SK-N-SH (cell line): ENCODE measurements around the gene CDK6. TPM values are rescaled to one million over a fixed set of nuclear protein-coding genes. Genes with fewer than 3 reads are reported as not detected.

Experiments
- CTCF ChIA-PET: fragments of 300-600, 350-600 bp; formaldehyde crosslinking; extraction: SDS; loops from one replicate; lab custom pipeline; 2021; lab: Yijun Ruan, JAX
- POLR2A ChIA-PET: fragments of 350-600 bp; sonication (Branson Sonifier 250); formaldehyde crosslinking; extraction: SDS; loops from one replicate; lab custom pipeline; 2020; ENCODE audit warnings: antibody characterized with exemption, inconsistent platforms; lab: Yijun Ruan, JAX
- DNase-seq: peaks from one replicate; pipeline ENCODE4 v3.0.0; 2012
- H2AFZ ChIP-seq: fragments of 200-600 bp; sonication (generic); 2 replicates; pipeline ENCODE4 v1.8.1; 2016; ENCODE audit warnings: antibody characterized with exemption, mild to moderate bottlenecking, low read depth
- H3F3A ChIP-seq: fragments of 200-600 bp; sonication (generic); replicated peaks from 2 replicates; pipeline ENCODE3; 2016; ENCODE audit warnings: antibody characterized with exemption, mild to moderate bottlenecking; ENCODE audit not compliant: insufficient read depth
- H3K27ac ChIP-seq, 2 experiments: fragments of 200-500 bp in 1 of 2; fragments of 200-600 bp in 1 of 2; sonication (Bioruptor generic) in 1 of 2; sonication (generic), shearing (Covaris generic) in 1 of 2; 2 replicates each; pipeline versions ENCODE4 v1.5.1 to v1.6.1; 2014 to 2016; ENCODE audit warnings: low read depth in 2 of 2, inconsistent platforms in 1 of 2, low read length in 1 of 2, mild to moderate bottlenecking in 1 of 2, mixed read lengths in 1 of 2
- H3K27me3 ChIP-seq: fragments of 200-600 bp; sonication (generic), shearing (Covaris generic); 2 replicates; pipeline ENCODE4 v1.6.1; 2016; ENCODE audit warnings: mixed run types; ENCODE audit not compliant: insufficient read depth
- H3K36me3 ChIP-seq, 2 experiments: fragments of 200-500 bp in 1 of 2; fragments of 200-600 bp in 1 of 2; sonication (Bioruptor generic) in 1 of 2; sonication (generic) in 1 of 2; replicated peaks in 1 of 2; 2 replicates each; pipeline versions ENCODE3 to v1.5.1; 2014 to 2016; ENCODE audit warnings: low read length in 1 of 2, mild to moderate bottlenecking in 1 of 2; ENCODE audit not compliant: insufficient read depth in 2 of 2, control insufficient read depth in 1 of 2
- H3K4me1 ChIP-seq, 2 experiments: fragments of 200-500 bp in 1 of 2; fragments of 200-600 bp in 1 of 2; sonication (Bioruptor generic) in 1 of 2; sonication (generic), shearing (Covaris generic) in 1 of 2; 2 replicates each; pipeline versions ENCODE4 v1.5.1 to v1.6.1; 2014 to 2016; ENCODE audit warnings: low read depth in 1 of 2, low read length in 1 of 2, mixed run types in 1 of 2; ENCODE audit not compliant: insufficient read depth in 2 of 2, control insufficient read depth in 1 of 2
- H3K4me2 ChIP-seq: fragments of 200-600 bp; sonication (generic), shearing (Covaris generic); 2 replicates; pipeline ENCODE4 v1.6.1; 2017; ENCODE audit warnings: mixed run types
- H3K4me3 ChIP-seq, 2 experiments: fragments of 200-500 bp in 1 of 2; fragments of 200-600 bp in 1 of 2; sonication (Bioruptor generic) in 1 of 2; sonication (generic), shearing (Covaris generic) in 1 of 2; 2 replicates each; pipeline versions ENCODE4 v1.5.1 to v1.8.1; 2014 to 2016; ENCODE audit warnings: low read depth in 2 of 2, inconsistent platforms in 1 of 2, low read length in 1 of 2, mild to moderate bottlenecking in 1 of 2, mixed read lengths in 1 of 2, moderate library complexity in 1 of 2
- H3K79me2 ChIP-seq: fragments of 200-600 bp; sonication (generic); 2 replicates; pipeline ENCODE4 v1.8.1; 2017; ENCODE audit warnings: mild to moderate bottlenecking; ENCODE audit not compliant: insufficient read depth
- H3K9ac ChIP-seq: fragments of 200-600 bp; sonication (generic); 2 replicates; pipeline ENCODE4 v1.6.1; 2017; ENCODE audit warnings: mixed run types
- H3K9me2 ChIP-seq: fragments of 200-600 bp; sonication (generic); 2 replicates; pipeline ENCODE4 v1.6.1; 2017; ENCODE audit warnings: mixed run types
- H3K9me3 ChIP-seq: fragments of 200-600 bp; sonication (generic); 2 replicates; pipeline ENCODE4 v1.6.1; 2017; ENCODE audit warnings: mixed run types, mild to moderate bottlenecking, moderate library complexity
- H4K20me1 ChIP-seq: fragments of 200-600 bp; sonication (generic); 2 replicates; pipeline ENCODE4 v1.6.1; 2017; ENCODE audit warnings: mild to moderate bottlenecking, mixed run types; ENCODE audit not compliant: insufficient read depth
- CHD2 ChIP-seq: fragments of 150-350 bp; IDR thresholded peaks from 2 replicates; pipeline ENCODE4 v1.6.1; 2018; ENCODE audit warnings: low read length; ENCODE audit not compliant: partially characterized antibody
- CTCF ChIP-seq: fragments of 200-600 bp; sonication (generic); IDR thresholded peaks from 2 replicates; pipeline ENCODE4 v1.6.1; 2017; ENCODE audit warnings: antibody characterized with exemption, mild to moderate bottlenecking, moderate library complexity
- EP300 ChIP-seq, 2 experiments: IDR thresholded peaks; 2 replicates each; pipeline versions ENCODE4 v1.4.0 to v1.6.1; 2012; ENCODE audit warnings: borderline replicate concordance in 1 of 2, low read depth in 1 of 2, low read length in 1 of 2
- FOXJ3 ChIP-seq: sonication (generic); formaldehyde crosslinking; IDR thresholded peaks from 2 replicates; pipeline ENCODE4 v1.5.1; 2020; ENCODE audit warnings: mild to moderate bottlenecking, missing genetic modification reagents
- FOXM1 ChIP-seq: IDR thresholded peaks from 2 replicates; pipeline ENCODE4 v1.4.0; 2012; ENCODE audit warnings: low read depth, mild to moderate bottlenecking
- GABPA ChIP-seq: IDR thresholded peaks from 2 replicates; pipeline ENCODE4 v1.4.0; 2012; ENCODE audit warnings: low read depth, mild to moderate bottlenecking
- IRF3 ChIP-seq: fragments of 150-350 bp; IDR thresholded peaks from 2 replicates; pipeline ENCODE4 v1.6.1; 2016; ENCODE audit warnings: mild to moderate bottlenecking, low read depth, low read length
- JUND ChIP-seq: IDR thresholded peaks from 2 replicates; pipeline ENCODE4 v1.4.0; 2012
- MXI1 ChIP-seq: IDR thresholded peaks from 2 replicates; pipeline ENCODE4 v1.6.1; 2012; ENCODE audit warnings: mild to moderate bottlenecking, low read depth, low read length, improper control_type of control experiment
- NRF1 ChIP-seq: IDR thresholded peaks from 2 replicates; pipeline ENCODE4 v1.6.1; 2012; ENCODE audit warnings: low read depth, mild to moderate bottlenecking, low read length
- PBX3 ChIP-seq: IDR thresholded peaks from 2 replicates; pipeline ENCODE4; 2012
- POLR2AphosphoS5 ChIP-seq: IDR thresholded peaks from 2 replicates; pipeline ENCODE4 v1.6.1; 2012; ENCODE audit warnings: low read depth, low read length
- RAD21 ChIP-seq: IDR thresholded peaks from 2 replicates; pipeline ENCODE4 v1.6.1; 2012; ENCODE audit warnings: mild to moderate bottlenecking, low read length
- RFX5 ChIP-seq: IDR thresholded peaks from 2 replicates; pipeline ENCODE4 v1.6.1; 2012; ENCODE audit warnings: mild to moderate bottlenecking, improper control_type of control experiment, low read length
- RXRA ChIP-seq: IDR thresholded peaks from 2 replicates; pipeline ENCODE4 v1.4.0; 2012; ENCODE audit warnings: low read depth, mild to moderate bottlenecking, borderline replicate concordance
- SIN3A ChIP-seq: IDR thresholded peaks from 2 replicates; pipeline ENCODE4 v1.6.1; 2012; ENCODE audit warnings: low read depth, mild to moderate bottlenecking, low read length, moderate library complexity, borderline replicate concordance
- SMC3 ChIP-seq: IDR thresholded peaks from 2 replicates; pipeline ENCODE4 v1.6.1; 2012; ENCODE audit warnings: low read depth, low read length, improper control_type of control experiment
- TAF1 ChIP-seq: IDR thresholded peaks from 2 replicates; pipeline ENCODE4 v1.6.1; 2012; ENCODE audit warnings: low read depth, mild to moderate bottlenecking, low read length, moderate library complexity, borderline replicate concordance
- TCF12 ChIP-seq: IDR thresholded peaks from 2 replicates; pipeline ENCODE4 v1.4.0; 2012
- USF1 ChIP-seq: IDR thresholded peaks from 2 replicates; pipeline ENCODE4 v1.4.0; 2012; ENCODE audit warnings: low read depth, borderline replicate concordance
- USF2 ChIP-seq: fragments of 150-350 bp; IDR thresholded peaks from 2 replicates; pipeline ENCODE4 v1.6.1; 2017; ENCODE audit warnings: antibody characterized with exemption, low read length, low read depth, borderline replicate concordance
- YY1 ChIP-seq: IDR thresholded peaks from 2 replicates; pipeline ENCODE4 v1.4.0; 2012; ENCODE audit warnings: low read depth, mild to moderate bottlenecking
- WGBS: methylation state at CpG from one replicate; pipeline ENCODE4 v1.1.6; 2017; ENCODE audit warnings: low lambda C conversion rate; 5-methylcytosine and 5-hydroxymethylcytosine counted together
- polyA plus RNA-seq, 3 experiments: library from polyadenylated mRNA; depleted of rRNA; stranded (reverse); fragments of >200 nt; gene quantifications; 2 replicates each; pipeline ENCODE4 v1.2.3, GENCODE V29; 2012
- TF ChIP-seq, protein P1 (sequence below): IDR thresholded peaks from 2 replicates; pipeline ENCODE4 v1.4.0; 2012; ENCODE audit warnings: low read depth, borderline replicate concordance

CDK6 gene
- polyA plus RNA-seq, 1 of the 3 experiments (the other 2 are of a cell fraction) = 30.3 TPM

- no peak for DNase-seq
- Histone ChIP-seq H4K20me1 (no peaks in the 10 kb centered on the region), H3K79me2 (no peaks in the 10 kb centered on the region), H3K27me3 (no peaks in the 10 kb centered on the region), H3K4me3 (no peak overlapping the region), H3K9me3 (no peaks in the 10 kb centered on the region), H3F3A (no peaks in the 10 kb centered on the region), H3K4me1 (peaks cover 0 to 5% of the 10 kb centered on the region in 2 experiments; a peak in 2 of 4 replicates), H2AFZ (no peak overlapping the region), H3K4me2 (no peak overlapping the region), H3K27ac (peak overlapping the region; percentile 14 to 45; a peak in 3 of 4 replicates), H3K9me2 (no peaks in the 10 kb centered on the region), H3K9ac (no peak overlapping the region), H3K36me3 (no peaks in the 10 kb centered on the region)
- ChIA-PET CTCF (interaction anchor here (0.6 to 3.6 kb wide), 5 partner anchors 38 to 964 kb away, joined by 3 to 14 read pairs (median 6); partner anchors contain the start of gene CDK6), POLR2A (no interaction called here)
- 18% methylated on average over 2 of the region's 2 CpGs for WGBS
- TF ChIP-seq JUND (peak; percentile 14; the same call in 1 of the 2 replicates), USF2 (no peak), FOXJ3 (CRISPR knock-in tag) (no peak), NRF1 (no peak), GABPA (no peak), EP300 (IDR thresholded peaks at IDR 0.05; ENCODE audit: borderline replicate concordance in 1 of 2, low read depth in 1 of 2, low read length in 1 of 2) (0 out of 4 replicates have a peak, but pooled peaks of 1 of the 2 experiments have one; percentile 9), YY1 (no peak), SMC3 (no peak), TAF1 (no peak), RAD21 (no peak), CHD2 (no peak), IRF3 (no peak), PBX3 (peak; percentile 46), MXI1 (no peak), RXRA (no peak), CTCF (no peak), POLR2AphosphoS5 (no peak), USF1 (no peak), TCF12 (peak; percentile 56; the same call in 1 of the 2 replicates), FOXM1 (no peak), SIN3A (no peak), RFX5 (no peak)
- TF ChIP-seq, protein P1, sequence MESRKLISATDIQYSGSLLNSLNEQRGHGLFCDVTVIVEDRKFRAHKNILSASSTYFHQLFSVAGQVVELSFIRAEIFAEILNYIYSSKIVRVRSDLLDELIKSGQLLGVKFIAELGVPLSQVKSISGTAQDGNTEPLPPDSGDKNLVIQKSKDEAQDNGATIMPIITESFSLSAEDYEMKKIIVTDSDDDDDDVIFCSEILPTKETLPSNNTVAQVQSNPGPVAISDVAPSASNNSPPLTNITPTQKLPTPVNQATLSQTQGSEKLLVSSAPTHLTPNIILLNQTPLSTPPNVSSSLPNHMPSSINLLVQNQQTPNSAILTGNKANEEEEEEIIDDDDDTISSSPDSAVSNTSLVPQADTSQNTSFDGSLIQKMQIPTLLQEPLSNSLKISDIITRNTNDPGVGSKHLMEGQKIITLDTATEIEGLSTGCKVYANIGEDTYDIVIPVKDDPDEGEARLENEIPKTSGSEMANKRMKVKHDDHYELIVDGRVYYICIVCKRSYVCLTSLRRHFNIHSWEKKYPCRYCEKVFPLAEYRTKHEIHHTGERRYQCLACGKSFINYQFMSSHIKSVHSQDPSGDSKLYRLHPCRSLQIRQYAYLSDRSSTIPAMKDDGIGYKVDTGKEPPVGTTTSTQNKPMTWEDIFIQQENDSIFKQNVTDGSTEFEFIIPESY = no peak
Observed at GRCh38 chr7:92873776-92874175, 37.4 kb upstream of the CDK6 start.
